OCI-M2 (cell line): ENCODE results near the gene RPS6KB2.
"Not testable (repeated sequence)": the region's sequence is repeated elsewhere in the genome, so short reads cannot be mapped to it uniquely, and the experiment has no call there.

ENCODE experiments used
- DNase-seq: peaks from one replicate; lab custom pipeline; 2025; ENCODE audit not compliant: unreplicated experiment; lab: John Stamatoyannopoulos, UW

Gene RPS6KB2

GRCh38 chr11:67427364-67427859 is 882 bp upstream of the RPS6KB2 start:
- DNase-seq, result not testable (repeated sequence)

GRCh38 chr11:67429038-67429668 is 859 bp downstream of the RPS6KB2 start:
- DNase-seq, result no peak

- DNase-seq, result no peak
Observed at GRCh38 chr11:67429722-67430121, 1.4 kb downstream of the RPS6KB2 start.

GRCh38 chr11:67431346-67432249 is 3.3 kb downstream of the RPS6KB2 start:
- no peak for DNase-seq

GRCh38 chr11:67432655-67433349 is 4.5 kb downstream of the RPS6KB2 start:
- no peak for DNase-seq

GRCh38 chr11:67433536-67434394 is 5.5 kb downstream of the RPS6KB2 start:
- DNase-seq, result no peak

- DNase-seq, result no peak
Observed at GRCh38 chr11:67434395-67434881, 6.1 kb downstream of the RPS6KB2 start.

- DNase-seq, result no peak
Observed at GRCh38 chr11:67435031-67435726, 6.9 kb downstream of the RPS6KB2 start.

- DNase-seq, result no peak
Observed at GRCh38 chr11:67435727-67436458, 7.6 kb downstream of the RPS6KB2 start.

- DNase-seq, result no peak
Observed at GRCh38 chr11:67436459-67437081, 8.3 kb downstream of the RPS6KB2 start.

GRCh38 chr11:67437082-67437808 is 9.0 kb downstream of the RPS6KB2 start, which contains the start of gene PTPRCAP:
TSS of gene PTPRCAP (minus strand) at chr11:67437682. CDS start at chr11:67437619, 63 bp downstream.
- no peak for DNase-seq

- DNase-seq, result no peak
Observed at GRCh38 chr11:67437809-67438157, 9.5 kb downstream of the RPS6KB2 start.

- DNase-seq, result no peak
Observed at GRCh38 chr11:67438158-67438902, 10.0 kb downstream of the RPS6KB2 start.

- no peak for DNase-seq
Observed at GRCh38 chr11:67439321-67440228, 11.3 kb downstream of the RPS6KB2 start.

GRCh38 chr11:67440229-67441097 is 12.2 kb downstream of the RPS6KB2 start:
- DNase-seq, result no peak
